ENCODE measurements around the gene HAUS8.

DNA sequence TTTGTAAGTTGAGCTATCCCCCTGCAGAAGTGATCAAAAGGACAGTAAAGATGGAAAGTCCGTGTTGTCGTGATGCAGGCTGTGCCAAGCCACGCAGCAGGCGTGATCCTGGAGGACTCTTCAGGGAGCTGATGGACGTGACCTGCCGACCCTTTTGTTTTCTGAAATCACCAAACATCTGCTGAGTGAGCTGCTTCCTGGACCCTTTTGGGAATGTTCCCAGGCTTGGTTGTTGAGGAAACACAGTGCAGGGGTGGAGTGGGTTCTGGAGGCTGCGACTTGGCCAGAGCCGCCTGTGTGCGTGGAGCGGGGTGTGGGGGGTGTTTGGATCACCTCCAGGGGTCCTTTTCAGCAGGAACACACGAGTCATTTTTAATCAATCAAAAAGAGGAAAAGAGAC lies 33.3 kb downstream of the HAUS8 start:
- TF ChIP-seq, protein P1, sequence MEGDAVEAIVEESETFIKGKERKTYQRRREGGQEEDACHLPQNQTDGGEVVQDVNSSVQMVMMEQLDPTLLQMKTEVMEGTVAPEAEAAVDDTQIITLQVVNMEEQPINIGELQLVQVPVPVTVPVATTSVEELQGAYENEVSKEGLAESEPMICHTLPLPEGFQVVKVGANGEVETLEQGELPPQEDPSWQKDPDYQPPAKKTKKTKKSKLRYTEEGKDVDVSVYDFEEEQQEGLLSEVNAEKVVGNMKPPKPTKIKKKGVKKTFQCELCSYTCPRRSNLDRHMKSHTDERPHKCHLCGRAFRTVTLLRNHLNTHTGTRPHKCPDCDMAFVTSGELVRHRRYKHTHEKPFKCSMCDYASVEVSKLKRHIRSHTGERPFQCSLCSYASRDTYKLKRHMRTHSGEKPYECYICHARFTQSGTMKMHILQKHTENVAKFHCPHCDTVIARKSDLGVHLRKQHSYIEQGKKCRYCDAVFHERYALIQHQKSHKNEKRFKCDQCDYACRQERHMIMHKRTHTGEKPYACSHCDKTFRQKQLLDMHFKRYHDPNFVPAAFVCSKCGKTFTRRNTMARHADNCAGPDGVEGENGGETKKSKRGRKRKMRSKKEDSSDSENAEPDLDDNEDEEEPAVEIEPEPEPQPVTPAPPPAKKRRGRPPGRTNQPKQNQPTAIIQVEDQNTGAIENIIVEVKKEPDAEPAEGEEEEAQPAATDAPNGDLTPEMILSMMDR (IDR thresholded peaks at IDR 0.05; ENCODE audit: low read length) = no peak
- no peak for TF ChIP-seq EZH2 (optimal IDR thresholded peaks at IDR 0.05; ENCODE audit: low read depth, low read length)
- no peak for TF ChIP-seq EZH2phosphoT487 (IDR thresholded peaks at IDR 0.05; ENCODE audit: low read length)

Measured in MM.1S (cell line).